NB4 (cell line): ENCODE measurements around the gene FGA.

Experiments
- POLR2A ChIP-seq: IDR thresholded peaks from 2 replicates; pipeline ENCODE4 v1.6.1; 2011; ENCODE audit warnings: mild to moderate bottlenecking; ENCODE audit not compliant: insufficient read length; ENCODE audit errors: extremely low read depth
- TF ChIP-seq, protein P1 (sequence below): IDR thresholded peaks from one replicate; pipeline ENCODE4 v1.5.1; 2012; ENCODE audit warnings: low read depth, low read length
- TF ChIP-seq, protein P2 (sequence below): IDR thresholded peaks from 2 replicates; pipeline ENCODE4 v1.6.1; 2011; ENCODE audit warnings: low read depth, low read length

DNA sequence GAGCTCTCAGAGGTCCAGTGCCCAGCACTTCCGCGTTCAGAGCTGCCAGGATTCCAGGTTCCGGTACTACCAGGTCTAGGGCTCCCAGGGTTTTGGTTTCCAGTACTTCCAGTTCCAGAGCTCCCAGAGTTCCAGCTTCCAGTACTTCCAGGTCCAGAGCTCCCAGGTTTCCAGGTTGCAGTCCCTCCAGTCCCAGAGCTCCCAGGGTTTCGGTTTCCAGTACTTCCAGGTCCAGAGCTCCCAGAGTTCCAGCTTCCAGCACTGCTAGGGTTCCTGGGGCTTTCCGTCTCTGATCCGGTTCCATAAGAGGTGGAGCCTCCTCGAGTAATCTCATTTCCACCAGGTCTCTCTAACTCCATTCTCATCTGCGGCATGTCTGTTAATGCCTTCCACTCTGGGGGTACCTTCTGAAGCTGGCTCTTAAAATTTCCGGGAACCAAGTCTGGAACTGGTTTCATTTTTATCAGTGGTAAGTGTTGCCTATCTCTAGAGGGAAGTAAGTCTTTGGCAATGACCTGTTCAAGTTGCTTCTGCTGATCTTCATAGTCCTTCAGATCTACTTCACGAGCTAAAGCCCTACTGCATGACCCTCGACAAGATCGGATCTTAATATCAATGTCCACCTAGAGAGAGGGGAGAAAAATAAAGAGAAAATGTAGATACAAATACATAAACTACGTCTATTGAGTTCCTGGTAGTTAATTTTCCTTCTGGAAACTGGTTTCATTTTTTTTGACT, 4.1 kb downstream of the FGA start:
- TF ChIP-seq, protein P1, sequence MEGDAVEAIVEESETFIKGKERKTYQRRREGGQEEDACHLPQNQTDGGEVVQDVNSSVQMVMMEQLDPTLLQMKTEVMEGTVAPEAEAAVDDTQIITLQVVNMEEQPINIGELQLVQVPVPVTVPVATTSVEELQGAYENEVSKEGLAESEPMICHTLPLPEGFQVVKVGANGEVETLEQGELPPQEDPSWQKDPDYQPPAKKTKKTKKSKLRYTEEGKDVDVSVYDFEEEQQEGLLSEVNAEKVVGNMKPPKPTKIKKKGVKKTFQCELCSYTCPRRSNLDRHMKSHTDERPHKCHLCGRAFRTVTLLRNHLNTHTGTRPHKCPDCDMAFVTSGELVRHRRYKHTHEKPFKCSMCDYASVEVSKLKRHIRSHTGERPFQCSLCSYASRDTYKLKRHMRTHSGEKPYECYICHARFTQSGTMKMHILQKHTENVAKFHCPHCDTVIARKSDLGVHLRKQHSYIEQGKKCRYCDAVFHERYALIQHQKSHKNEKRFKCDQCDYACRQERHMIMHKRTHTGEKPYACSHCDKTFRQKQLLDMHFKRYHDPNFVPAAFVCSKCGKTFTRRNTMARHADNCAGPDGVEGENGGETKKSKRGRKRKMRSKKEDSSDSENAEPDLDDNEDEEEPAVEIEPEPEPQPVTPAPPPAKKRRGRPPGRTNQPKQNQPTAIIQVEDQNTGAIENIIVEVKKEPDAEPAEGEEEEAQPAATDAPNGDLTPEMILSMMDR: no peak
- TF ChIP-seq, protein P2, sequence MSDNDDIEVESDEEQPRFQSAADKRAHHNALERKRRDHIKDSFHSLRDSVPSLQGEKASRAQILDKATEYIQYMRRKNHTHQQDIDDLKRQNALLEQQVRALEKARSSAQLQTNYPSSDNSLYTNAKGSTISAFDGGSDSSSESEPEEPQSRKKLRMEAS: no peak
- no peak for TF ChIP-seq POLR2A
